GM12801 (cell line): ENCODE data around the gene UNC93A.

Experiments used
- TF ChIP-seq, protein P1 (sequence below): IDR thresholded peaks from one replicate; pipeline ENCODE4 v1.5.1; 2011; ENCODE audit warnings: control low read depth; ENCODE audit not compliant: insufficient read length; ENCODE audit errors: extremely low read depth

Gene UNC93A

DNA sequence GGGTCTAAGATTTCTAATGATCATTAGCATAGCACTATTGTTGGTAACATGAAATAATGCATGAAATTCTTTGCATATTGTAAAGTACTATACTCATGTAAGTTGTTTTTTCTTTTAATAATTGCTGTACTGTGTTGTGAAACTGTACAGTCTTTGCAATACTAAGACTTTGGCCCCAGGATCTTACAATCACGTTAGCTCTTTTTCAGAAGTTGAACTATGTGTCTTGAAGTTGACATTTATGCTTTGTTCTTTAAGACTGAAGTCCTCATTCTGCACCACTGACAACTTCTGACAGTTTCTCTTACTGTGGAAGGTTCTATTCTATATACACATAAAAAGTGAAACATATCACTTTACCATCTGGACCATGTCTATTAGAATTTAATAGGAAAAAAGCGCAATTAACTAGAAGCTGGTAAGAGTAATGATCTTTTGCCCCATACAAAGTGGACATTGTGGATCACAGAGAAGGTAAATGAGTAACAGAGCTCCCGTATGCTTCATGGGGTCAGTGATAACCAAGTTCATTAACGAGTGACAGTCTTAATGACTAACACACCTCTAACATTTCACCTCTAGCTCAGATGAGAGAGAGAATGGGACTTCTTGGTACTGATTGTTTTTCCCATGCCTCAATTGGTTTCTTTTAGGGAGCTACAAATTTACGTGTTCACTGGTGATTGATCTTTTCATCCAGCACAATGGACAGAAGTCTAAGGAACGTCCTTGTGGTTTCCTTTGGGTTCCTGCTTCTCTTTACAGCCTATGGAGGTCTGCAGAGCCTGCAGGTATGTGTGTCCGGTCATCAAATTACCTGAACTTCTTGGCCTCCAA, at the start of gene UNC93A:
Gene UNC93A (plus strand): TSS at position 530 of the 837 bp plus-strand sequence. CDS start 175 bp downstream, at position 705.
- TF ChIP-seq, protein P1, sequence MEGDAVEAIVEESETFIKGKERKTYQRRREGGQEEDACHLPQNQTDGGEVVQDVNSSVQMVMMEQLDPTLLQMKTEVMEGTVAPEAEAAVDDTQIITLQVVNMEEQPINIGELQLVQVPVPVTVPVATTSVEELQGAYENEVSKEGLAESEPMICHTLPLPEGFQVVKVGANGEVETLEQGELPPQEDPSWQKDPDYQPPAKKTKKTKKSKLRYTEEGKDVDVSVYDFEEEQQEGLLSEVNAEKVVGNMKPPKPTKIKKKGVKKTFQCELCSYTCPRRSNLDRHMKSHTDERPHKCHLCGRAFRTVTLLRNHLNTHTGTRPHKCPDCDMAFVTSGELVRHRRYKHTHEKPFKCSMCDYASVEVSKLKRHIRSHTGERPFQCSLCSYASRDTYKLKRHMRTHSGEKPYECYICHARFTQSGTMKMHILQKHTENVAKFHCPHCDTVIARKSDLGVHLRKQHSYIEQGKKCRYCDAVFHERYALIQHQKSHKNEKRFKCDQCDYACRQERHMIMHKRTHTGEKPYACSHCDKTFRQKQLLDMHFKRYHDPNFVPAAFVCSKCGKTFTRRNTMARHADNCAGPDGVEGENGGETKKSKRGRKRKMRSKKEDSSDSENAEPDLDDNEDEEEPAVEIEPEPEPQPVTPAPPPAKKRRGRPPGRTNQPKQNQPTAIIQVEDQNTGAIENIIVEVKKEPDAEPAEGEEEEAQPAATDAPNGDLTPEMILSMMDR = no peak

DNA sequence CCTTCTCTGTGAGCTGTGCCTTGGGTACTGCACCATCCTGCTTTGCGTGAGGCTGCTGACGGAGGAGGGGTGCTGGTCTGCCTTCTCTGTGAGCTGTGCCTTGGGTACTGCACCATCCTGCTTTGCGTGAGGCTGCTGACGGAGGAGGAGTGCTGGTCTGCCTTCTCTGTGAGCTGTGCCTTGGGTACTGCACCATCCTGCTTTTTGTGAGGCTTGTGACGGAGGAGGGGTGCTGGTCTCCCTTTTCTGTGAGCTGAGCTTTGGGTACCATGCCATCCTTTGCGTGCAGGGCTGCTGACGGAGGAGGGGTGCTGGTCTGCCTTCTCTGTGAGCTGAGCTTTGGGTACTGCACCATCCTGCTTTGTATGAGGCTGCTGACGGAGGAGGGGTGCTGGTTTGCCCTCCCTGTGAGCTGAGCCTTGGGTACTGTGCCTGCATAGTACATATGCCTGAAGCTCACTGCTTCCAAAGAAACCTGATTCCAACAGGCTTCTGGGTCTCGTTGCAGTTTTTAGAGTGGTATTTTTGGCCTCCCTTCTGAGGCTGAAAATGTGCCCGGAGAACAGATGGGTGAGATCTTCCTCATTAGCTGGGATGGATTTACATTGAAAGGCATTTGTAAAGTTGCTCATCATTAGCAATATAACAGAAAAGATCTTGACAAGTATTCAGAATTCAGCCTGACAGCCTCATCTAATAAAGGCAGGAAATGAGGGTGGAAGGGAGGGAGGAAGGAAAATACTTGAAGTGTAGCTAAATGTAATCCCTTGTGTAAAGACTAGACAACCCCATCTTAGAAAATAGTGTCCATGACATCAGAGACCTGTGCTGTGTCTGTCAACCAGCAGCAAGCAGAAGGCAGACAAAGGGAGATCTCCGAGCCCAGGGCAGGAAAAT, 46.8 kb upstream of the UNC93A start:
- TF ChIP-seq, protein P1 = no peak

DNA sequence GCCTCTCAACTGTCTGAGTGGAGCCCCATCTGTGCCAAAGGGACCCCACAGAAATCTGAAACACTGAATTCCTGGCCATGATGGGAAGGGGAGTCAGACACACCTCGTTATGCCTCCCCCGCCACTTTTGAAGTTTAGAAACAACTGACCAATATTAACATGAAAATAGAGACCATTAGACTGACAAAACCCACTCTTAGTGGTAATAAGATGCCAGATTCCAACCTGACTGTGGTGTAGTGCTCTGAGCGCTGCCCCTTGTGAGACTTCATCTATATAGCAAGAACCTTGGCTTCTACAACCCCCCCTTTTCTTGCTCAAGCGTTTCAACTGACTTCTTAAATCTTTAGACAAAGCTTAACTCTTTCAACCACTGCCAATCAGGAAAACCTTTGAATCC, 46.1 kb upstream of the UNC93A start:
- TF ChIP-seq, protein P1 = no peak

DNA sequence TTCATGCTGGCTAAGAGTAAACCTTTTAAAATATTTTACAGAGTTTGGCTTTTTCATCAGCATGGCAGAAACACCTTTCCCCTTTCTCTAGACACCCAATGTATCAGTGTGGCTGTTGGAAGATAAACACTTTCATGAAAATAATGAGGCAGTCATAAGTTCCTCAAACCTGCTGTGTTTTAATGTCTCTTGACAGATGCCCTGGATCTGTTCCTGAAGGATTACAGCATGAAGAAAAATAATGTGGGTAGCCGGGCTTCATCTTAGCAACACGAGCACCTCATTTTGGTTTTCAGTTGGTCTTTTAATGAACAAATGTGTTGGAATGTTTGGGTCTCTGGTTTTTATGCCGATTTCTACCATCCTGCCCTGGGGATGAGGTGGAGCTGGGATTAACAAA, 45.5 kb upstream of the UNC93A start:
- TF ChIP-seq, protein P1 = no peak

DNA sequence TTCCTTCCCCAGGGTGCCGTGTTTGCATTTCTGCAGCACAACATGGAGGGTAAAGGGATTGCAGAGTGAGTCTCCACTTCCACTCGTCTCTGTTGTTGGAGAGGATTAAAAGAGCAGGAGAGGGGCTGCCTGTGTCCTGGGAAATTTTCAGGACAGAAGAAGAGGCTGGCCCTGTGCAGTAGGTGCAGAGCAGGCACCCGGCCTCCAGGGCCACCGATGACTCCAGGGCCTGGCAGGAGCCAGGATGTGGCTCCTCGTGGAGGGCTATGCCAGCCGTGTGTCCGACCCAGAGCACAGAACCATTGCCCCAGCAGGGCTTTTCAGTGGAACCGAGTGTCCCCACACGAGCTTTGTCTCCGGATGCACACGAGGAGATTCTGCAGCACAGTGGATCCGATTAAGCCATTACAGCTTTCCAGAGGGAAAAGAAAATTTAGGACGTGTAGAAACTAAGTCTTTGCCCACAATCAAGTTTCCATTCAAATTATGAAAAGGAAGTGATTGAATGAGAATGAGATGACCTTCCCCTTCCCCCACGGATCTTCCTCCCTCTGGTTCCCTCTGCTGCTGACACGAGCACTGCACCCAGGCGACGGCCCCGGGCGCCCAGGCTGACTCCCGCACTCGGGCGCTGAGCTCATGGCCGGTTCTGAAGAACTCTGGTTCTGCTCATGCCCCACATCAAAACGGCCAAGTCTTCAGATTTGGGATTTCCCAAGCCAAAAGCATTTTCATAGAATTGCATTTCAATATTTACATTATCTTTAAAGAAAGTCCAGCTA, 43.1 kb upstream of the UNC93A start:
- TF ChIP-seq, protein P1 = no peak

DNA sequence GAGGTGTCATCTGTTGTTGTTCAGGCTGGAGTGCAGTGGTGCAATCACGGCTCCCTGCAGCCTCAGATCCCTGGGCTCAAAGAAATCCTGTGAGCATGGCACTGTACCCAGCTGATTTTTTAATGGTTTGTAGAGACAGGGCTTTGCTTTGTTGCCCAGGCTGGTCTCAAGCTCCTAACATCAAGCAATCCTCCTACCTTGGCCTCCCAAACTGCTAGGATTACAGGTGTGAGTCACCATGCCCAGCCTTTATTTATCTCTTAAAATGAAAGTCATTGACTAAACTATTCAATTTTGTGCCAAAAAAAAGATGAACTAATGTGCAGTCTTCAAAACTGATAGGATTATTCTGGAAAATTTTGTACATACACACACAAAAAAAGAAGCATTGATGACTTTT, 38.8 kb upstream of the UNC93A start:
- TF ChIP-seq, protein P1 = no peak
